ENCODE results near the gene PRKCQ.
"Not testable (repeated sequence)": the region's sequence is repeated elsewhere in the genome, so short reads cannot be mapped to it uniquely, and the experiment has no call there.

The PRKCQ gene

DNA sequence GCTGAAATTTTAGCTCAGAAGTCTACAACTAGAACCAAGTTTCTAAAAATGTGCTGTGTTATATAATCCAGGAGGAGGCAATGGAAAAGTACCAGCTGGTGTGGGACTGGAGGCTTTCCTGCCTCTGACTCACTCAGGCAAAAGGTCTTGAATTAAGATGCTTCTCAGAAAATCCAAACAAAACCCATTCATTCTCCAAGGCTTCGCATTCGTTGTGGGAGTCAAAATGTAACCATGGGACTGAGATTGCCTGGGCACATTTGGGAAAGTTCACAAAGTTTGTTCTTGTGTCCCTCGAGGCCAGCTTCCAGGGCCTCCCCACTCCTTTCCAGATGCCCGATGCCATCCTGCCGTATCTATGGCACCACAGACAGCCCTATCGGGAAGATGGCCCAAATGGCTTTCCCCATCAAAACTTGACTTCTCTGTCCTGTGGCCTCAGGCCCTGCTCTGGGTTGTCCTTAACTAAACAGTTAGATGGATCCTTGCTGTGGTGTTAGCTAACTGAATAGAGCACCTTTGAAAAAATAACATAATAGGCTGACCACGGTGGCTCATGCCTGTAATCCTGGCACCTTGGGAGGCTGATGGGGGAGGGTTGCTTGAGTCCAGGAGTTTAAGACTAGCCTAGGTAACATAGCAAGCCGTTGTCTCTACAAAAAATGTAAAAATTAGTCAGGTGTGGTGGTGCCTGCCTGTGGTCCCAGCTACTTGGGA, 196.8 kb downstream of the PRKCQ start:
- no peak for DNase-seq (ENCODE audit: low read depth)

- DNase-seq (ENCODE audit: low read depth): no peak
These were observed 198.0 kb downstream of the PRKCQ start for GRCh38 chr10:6382081-6382480.

- not testable (repeated sequence) for DNase-seq (ENCODE audit: low read depth)
These were observed 199.6 kb downstream of the PRKCQ start for GRCh38 chr10:6380478-6380877.

GRCh38 chr10:6379015-6379776, 200.9 kb downstream of the PRKCQ start:
- DNase-seq (ENCODE audit: low read depth): no peak

All from stimulated activated CD8-positive, alpha-beta memory T cell treated with anti-CD3 and anti-CD28 coated beads, Interleukin-7, amount 100 ng/mL, for 24 hours (primary cell).